Hepatocyte (in vitro differentiated cells): ENCODE data around the gene PTPRT. TPM values are rescaled to one million over a fixed set of nuclear protein-coding genes. Genes with fewer than 3 reads are reported as not detected.

Source experiments
- DNase-seq: peaks from one replicate; pipeline ENCODE4 v3.0.0-alpha.2; 2016; ENCODE audit warnings: low spot score
- H2AFZ ChIP-seq: fragments of 200-600 bp; sonication (generic); 2 replicates; pipeline ENCODE4 v1.6.0; 2016; ENCODE audit warnings: antibody characterized with exemption, mild to moderate bottlenecking
- H3K27ac ChIP-seq: fragments of 200-600 bp; sonication (generic); 2 replicates; pipeline ENCODE4 v1.5.1; 2016; ENCODE audit warnings: mild to moderate bottlenecking
- H3K27me3 ChIP-seq: fragments of 200-600 bp; sonication (generic); 2 replicates; pipeline ENCODE4 v1.6.1; 2016
- H3K36me3 ChIP-seq: fragments of 200-600 bp; sonication (generic); replicated peaks from 2 replicates; pipeline ENCODE4 v1.5.1; 2016; ENCODE audit warnings: low read depth; ENCODE audit not compliant: insufficient read depth
- H3K4me1 ChIP-seq: fragments of 200-600 bp; sonication (generic); 2 replicates; pipeline ENCODE4 v1.5.1; 2016; ENCODE audit warnings: mild to moderate bottlenecking, moderate library complexity; ENCODE audit not compliant: insufficient read depth
- H3K4me2 ChIP-seq: fragments of 200-600 bp; sonication (generic); 2 replicates; pipeline ENCODE4 v1.6.0; 2016
- H3K4me3 ChIP-seq: fragments of 200-600 bp; sonication (generic); 2 replicates; pipeline ENCODE4 v1.5.1; 2016; ENCODE audit warnings: mild to moderate bottlenecking
- H3K79me2 ChIP-seq: fragments of 200-600 bp; sonication (generic); 2 replicates; pipeline ENCODE4 v1.6.0; 2017; ENCODE audit warnings: mild to moderate bottlenecking
- H3K9me2 ChIP-seq: fragments of 200-600 bp; sonication (generic); replicated peaks from 2 replicates; pipeline ENCODE4 v1.6.0; 2017; ENCODE audit warnings: mild to moderate bottlenecking; ENCODE audit not compliant: insufficient read depth
- H3K9me3 ChIP-seq: fragments of 200-600 bp; sonication (generic); 2 replicates; pipeline ENCODE4 v1.5.1; 2016; ENCODE audit warnings: low read depth, mild to moderate bottlenecking
- H4K20me1 ChIP-seq: fragments of 200-600 bp; sonication (generic); 2 replicates; pipeline ENCODE4 v1.6.0; 2016; ENCODE audit warnings: mild to moderate bottlenecking; ENCODE audit not compliant: insufficient read depth, poor library complexity, severe bottlenecking
- CTCF ChIP-seq: fragments of 200-600 bp; sonication (generic); IDR thresholded peaks from 2 replicates; pipeline ENCODE4 v1.5.1; 2016; ENCODE audit warnings: antibody characterized with exemption, mild to moderate bottlenecking; ENCODE audit not compliant: poor library complexity
- EZH2 ChIP-seq: fragments of 200-600 bp; sonication (generic); IDR thresholded peaks from 2 replicates; pipeline ENCODE4 v1.6.1; 2016; ENCODE audit warnings: antibody characterized with exemption, mild to moderate bottlenecking, borderline replicate concordance
- EZH2phosphoT487 ChIP-seq: fragments of 200-600 bp; sonication (generic); IDR thresholded peaks from one replicate; pipeline ENCODE4 v1.6.1; 2018; ENCODE audit warnings: antibody characterized with exemption, mild to moderate bottlenecking, low read depth, moderate library complexity; ENCODE audit not compliant: unreplicated experiment, severe bottlenecking
- whole genome bisulfite sequencing: methylation state at CpG from one replicate; pipeline ENCODE4 v1.1.6; 2016; ENCODE audit warnings: low lambda C conversion rate; ENCODE audit errors: missing lambda C conversion rate; 5-methylcytosine and 5-hydroxymethylcytosine counted together
- polyA plus RNA-seq: library from polyadenylated mRNA; unstranded; fragments of >200 nt; fragmentation: Nextera tagmentation; extraction: Ambion mirVana; gene quantifications from 2 replicates; pipeline ENCODE4 v1.2.1, GENCODE V29; 2016
- total RNA-seq: library from RNA; depleted of rRNA; stranded (reverse); fragments of >200 nt; gene quantifications from 2 replicates; pipeline ENCODE4 v1.2.3, GENCODE V29; 2014

PTPRT gene
- total and polyA plus RNA-seq, 2 experiments from 2014 or later = 0.47 to 0.83 TPM

GRCh38 chr20:42744756-42745465 is 444.8 kb downstream of the PTPRT start:
- Histone ChIP-seq H3K27ac (no peak overlapping the region), H3K4me2 (no peak overlapping the region), H3K27me3 (no peaks in the 10 kb centered on the region), H3K36me3 (no peaks in the 10 kb centered on the region), H3K4me3 (no peak overlapping the region), H3K79me2 (no peaks in the 10 kb centered on the region), H3K4me1 (no peaks in the 10 kb centered on the region), H4K20me1 (no peaks in the 10 kb centered on the region), H2AFZ (no peak overlapping the region), H3K9me2 (no peaks in the 10 kb centered on the region), H3K9me3 (no peaks in the 10 kb centered on the region)
- DNase-seq = no peak
- TF ChIP-seq EZH2 (no peak), CTCF (no peak), EZH2phosphoT487 (no peak)
- 73% methylated on average over 6 of the region's 6 CpGs for WGBS

GRCh38 chr20:42742926-42743325 is 446.8 kb downstream of the PTPRT start:
- H3K27ac ChIP-seq = no peak overlapping the region
- DNase-seq = no peak
- no peak overlapping the region for H3K4me3 ChIP-seq
- 68% methylated on average over 5 of the region's 5 CpGs for WGBS
- H2AFZ ChIP-seq = no peak overlapping the region
- H3K79me2 ChIP-seq = no peaks in the 10 kb centered on the region
- no peak for TF ChIP-seq EZH2phosphoT487
- no peak for TF ChIP-seq CTCF
- TF ChIP-seq EZH2 = no peak
- H3K9me3 ChIP-seq = no peaks in the 10 kb centered on the region
- H3K4me1 ChIP-seq = no peaks in the 10 kb centered on the region
- no peaks in the 10 kb centered on the region for H3K36me3 ChIP-seq
- H3K4me2 ChIP-seq = no peak overlapping the region
- no peaks in the 10 kb centered on the region for H3K9me2 ChIP-seq
- H4K20me1 ChIP-seq = no peaks in the 10 kb centered on the region
- H3K27me3 ChIP-seq = no peaks in the 10 kb centered on the region

GRCh38 chr20:42741906-42742305 is 447.8 kb downstream of the PTPRT start:
- Histone ChIP-seq H3K27ac (no peak overlapping the region), H3K36me3 (no peaks in the 10 kb centered on the region), H3K4me2 (no peak overlapping the region), H3K4me3 (no peak overlapping the region), H2AFZ (no peak overlapping the region), H3K9me3 (no peaks in the 10 kb centered on the region), H3K27me3 (no peaks in the 10 kb centered on the region), H3K79me2 (no peaks in the 10 kb centered on the region), H3K4me1 (no peaks in the 10 kb centered on the region), H4K20me1 (no peaks in the 10 kb centered on the region), H3K9me2 (no peaks in the 10 kb centered on the region)
- 86% methylated on average over 4 of the region's 4 CpGs for WGBS
- DNase-seq = no peak
- TF ChIP-seq EZH2phosphoT487 = no peak
- TF ChIP-seq CTCF = no peak
- TF ChIP-seq EZH2 = no peak
